Neural crest cell (in vitro differentiated cells): ENCODE measurements around the gene HAO1. TPM values are rescaled to one million over a fixed set of nuclear protein-coding genes. Genes with fewer than 3 reads are reported as not detected.

Source experiments
- DNase-seq: peaks from one replicate; pipeline ENCODE4 v3.0.0; 2021; ENCODE audit warnings: low read depth, mixed read lengths, low spot score
- H3K27ac Mint-ChIP-seq: one replicate; pipeline ENCODE4 v1.8.0; 2021; ENCODE audit warnings: mild to moderate bottlenecking, mixed read lengths; ENCODE audit not compliant: unreplicated experiment
- H3K27me3 Mint-ChIP-seq: 2 replicates; pipeline ENCODE4 v1.8.0; 2021; ENCODE audit warnings: low read depth, mild to moderate bottlenecking, mixed read lengths
- H3K36me3 Mint-ChIP-seq: 2 replicates; pipeline ENCODE4 v1.8.0; 2021; ENCODE audit warnings: low read depth, mild to moderate bottlenecking, mixed read lengths
- H3K4me1 Mint-ChIP-seq: 2 replicates; pipeline ENCODE4 v1.8.0; 2021; ENCODE audit warnings: mixed read lengths
- H3K4me3 Mint-ChIP-seq: one replicate; pipeline ENCODE4 v1.8.0; 2021; ENCODE audit warnings: mild to moderate bottlenecking, mixed read lengths
- H3K9me3 Mint-ChIP-seq: 2 replicates; pipeline ENCODE4 v1.8.0; 2021; ENCODE audit warnings: mixed read lengths
- total RNA-seq: library from RNA; stranded (reverse); gene quantifications from 2 replicates; pipeline ENCODE4 v1.2.1, GENCODE V29; 2021
- TF ChIP-seq, protein P1 (sequence below): fragments of 200-600 bp; sonication (generic); conservative IDR thresholded peaks from 2 replicates; pipeline ENCODE4 v1.5.0; 2021; ENCODE audit warnings: antibody characterized with exemption, mild to moderate bottlenecking

The HAO1 gene
- total RNA-seq, 1 donor from 2014 or later: not detected

DNA sequence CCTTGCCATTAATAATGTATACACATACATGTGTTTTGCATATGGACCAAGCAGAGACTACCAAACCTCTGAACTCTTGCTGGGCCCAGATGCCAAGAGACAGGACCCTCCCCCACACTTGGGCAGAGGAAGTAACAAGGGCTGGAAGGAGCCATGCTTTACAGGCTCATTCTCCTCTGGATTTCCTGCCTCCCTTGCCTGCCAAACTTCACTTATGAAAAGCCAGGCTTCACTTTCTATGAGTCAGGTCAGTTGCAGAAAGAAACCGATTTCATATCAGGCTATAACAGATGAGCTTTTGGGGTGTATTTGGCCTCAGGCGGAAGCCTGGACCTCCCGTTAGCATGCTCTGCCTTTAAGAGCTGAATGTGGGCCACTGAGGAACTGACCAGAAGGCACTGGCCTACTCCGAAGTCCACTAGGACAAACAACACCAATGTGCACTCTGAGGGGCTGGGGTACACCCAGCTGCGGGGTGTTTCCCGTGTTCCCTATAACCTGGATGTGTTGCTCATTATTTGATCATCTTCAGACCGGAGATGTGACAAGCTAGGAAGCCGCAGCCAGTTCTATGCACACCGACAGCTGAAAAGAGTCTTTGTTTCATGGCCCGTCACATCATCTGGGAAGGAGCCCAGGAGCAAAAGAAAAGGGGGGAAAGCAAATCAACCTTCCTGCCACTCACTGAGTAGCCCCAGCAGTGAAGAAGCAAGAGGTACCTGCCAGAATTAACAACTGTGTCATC lies 28.5 kb downstream of the HAO1 start:
- Mint-ChIP-seq H3K4me3 (no peak overlapping the region), H3K4me1 (peaks cover 15% of the 10 kb centered on the region), H3K36me3 (no peaks in the 10 kb centered on the region), H3K27ac (no peak overlapping the region), H3K27me3 (peaks cover 2% of the 10 kb centered on the region), H3K9me3 (peaks cover 3% of the 10 kb centered on the region)
- TF ChIP-seq, protein P1, sequence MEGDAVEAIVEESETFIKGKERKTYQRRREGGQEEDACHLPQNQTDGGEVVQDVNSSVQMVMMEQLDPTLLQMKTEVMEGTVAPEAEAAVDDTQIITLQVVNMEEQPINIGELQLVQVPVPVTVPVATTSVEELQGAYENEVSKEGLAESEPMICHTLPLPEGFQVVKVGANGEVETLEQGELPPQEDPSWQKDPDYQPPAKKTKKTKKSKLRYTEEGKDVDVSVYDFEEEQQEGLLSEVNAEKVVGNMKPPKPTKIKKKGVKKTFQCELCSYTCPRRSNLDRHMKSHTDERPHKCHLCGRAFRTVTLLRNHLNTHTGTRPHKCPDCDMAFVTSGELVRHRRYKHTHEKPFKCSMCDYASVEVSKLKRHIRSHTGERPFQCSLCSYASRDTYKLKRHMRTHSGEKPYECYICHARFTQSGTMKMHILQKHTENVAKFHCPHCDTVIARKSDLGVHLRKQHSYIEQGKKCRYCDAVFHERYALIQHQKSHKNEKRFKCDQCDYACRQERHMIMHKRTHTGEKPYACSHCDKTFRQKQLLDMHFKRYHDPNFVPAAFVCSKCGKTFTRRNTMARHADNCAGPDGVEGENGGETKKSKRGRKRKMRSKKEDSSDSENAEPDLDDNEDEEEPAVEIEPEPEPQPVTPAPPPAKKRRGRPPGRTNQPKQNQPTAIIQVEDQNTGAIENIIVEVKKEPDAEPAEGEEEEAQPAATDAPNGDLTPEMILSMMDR: no peak
- DNase-seq: no peak

DNA sequence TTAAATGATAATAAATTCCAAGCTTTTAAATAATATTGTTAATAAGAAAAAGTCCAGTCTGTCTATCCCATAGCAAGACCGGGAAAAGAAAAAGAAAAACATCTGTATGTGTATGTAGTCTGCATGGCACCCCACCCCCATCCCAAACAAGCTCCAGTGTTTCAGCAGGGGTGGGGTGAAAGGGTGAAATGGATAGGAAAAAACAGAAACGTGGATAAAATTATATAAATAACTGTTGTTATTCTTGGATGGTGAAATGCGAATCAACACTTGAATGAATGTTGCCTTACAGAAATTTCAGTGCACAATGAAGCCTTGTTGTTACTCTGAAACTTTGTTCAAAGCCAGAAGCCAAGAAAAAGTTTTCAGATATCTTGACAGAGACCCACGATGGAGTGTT lies 31.4 kb downstream of the HAO1 start:
- peaks cover 15% of the 10 kb centered on the region for H3K4me1 Mint-ChIP-seq
- peaks cover 2% of the 10 kb centered on the region for H3K27me3 Mint-ChIP-seq
- no peaks in the 10 kb centered on the region for H3K36me3 Mint-ChIP-seq
- DNase-seq: no peak
- H3K4me3 Mint-ChIP-seq: no peak overlapping the region
- no peak overlapping the region for H3K27ac Mint-ChIP-seq
- peaks cover 3% of the 10 kb centered on the region for H3K9me3 Mint-ChIP-seq
- TF ChIP-seq, protein P1: no peak

DNA sequence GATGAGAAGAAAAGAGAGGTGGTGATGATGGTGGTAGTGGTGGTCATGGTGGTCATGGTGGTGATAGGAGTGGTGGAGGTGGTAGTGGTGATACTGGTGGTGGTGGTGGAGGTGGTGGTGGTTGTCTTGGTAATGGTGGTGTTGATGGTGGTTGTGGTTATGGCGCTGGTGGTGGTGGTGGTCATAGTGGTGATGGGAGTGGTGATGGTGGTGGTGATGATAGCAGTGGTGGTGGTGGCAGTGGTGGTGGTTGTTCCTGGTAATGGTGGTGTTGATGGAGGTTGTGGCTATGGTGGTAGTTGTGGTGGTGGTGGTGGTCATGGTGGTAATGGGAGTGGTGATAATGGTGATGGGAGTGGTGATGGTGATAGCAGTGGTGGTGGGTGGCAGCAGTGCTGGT lies 36.8 kb downstream of the HAO1 start:
- no peak for DNase-seq
- TF ChIP-seq, protein P1: no peak
- H3K36me3 Mint-ChIP-seq: no peaks in the 10 kb centered on the region
- no peak overlapping the region for H3K27ac Mint-ChIP-seq
- H3K4me3 Mint-ChIP-seq: no peak overlapping the region
- H3K9me3 Mint-ChIP-seq: peaks cover 3% of the 10 kb centered on the region
- H3K27me3 Mint-ChIP-seq: peaks cover 2% of the 10 kb centered on the region
- no peaks in the 10 kb centered on the region for H3K4me1 Mint-ChIP-seq

DNA sequence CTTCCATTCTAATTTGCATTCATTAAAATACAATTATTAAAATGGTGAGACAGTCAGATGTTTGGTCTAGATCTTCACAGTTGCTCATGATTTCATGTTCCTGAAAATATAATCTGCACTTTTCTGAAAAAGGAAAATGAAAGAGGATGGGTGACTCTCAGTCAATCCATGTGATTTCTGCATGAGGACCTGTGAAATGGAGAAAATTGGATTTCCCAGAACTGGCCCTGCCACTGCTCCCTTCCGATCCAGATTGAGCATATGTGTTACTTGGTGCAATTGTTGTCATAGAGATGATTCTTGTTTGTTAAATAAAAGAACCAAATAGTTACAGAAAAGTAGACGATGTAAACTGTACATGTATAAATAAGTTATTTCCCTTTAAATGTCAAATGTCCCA lies 37.4 kb downstream of the HAO1 start:
- Mint-ChIP-seq H3K27ac (no peak overlapping the region), H3K27me3 (peaks cover 2% of the 10 kb centered on the region), H3K9me3 (peaks cover 3% of the 10 kb centered on the region), H3K4me1 (no peaks in the 10 kb centered on the region), H3K36me3 (no peaks in the 10 kb centered on the region), H3K4me3 (no peak overlapping the region)
- DNase-seq: no peak
- TF ChIP-seq, protein P1: no peak

DNA sequence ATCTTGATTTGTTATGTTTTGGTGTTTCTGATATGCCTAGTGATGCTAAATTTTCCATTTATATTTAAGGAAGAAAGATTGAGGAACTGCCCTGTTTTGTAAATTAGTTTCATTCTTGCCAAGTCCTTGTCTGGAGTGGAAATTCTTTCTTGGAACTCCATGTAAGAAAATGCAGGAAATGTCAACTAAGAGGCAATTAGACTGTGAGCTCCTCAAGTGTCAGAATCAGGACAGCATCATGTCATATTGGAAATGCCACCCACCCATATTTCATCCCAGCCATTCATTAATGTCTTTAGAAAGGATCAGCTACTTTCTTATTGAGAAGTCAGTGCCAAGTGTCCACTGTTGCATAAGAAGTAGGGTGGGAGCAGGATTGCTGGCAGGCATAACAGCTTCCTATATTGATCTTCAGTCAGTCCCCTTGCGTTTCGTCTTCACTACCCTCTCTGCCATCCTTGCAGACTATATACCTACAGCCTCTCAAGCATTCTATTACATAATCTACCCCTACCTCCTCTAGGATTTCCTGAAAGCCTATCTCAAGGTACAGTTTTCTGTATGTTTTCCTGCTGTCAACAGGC lies 42.4 kb downstream of the HAO1 start:
- TF ChIP-seq, protein P1: no peak
- H3K4me1 Mint-ChIP-seq: no peaks in the 10 kb centered on the region
- H3K36me3 Mint-ChIP-seq: no peaks in the 10 kb centered on the region
- H3K4me3 Mint-ChIP-seq: no peak overlapping the region
- H3K27me3 Mint-ChIP-seq: no peaks in the 10 kb centered on the region
- no peak overlapping the region for H3K27ac Mint-ChIP-seq
- no peak for DNase-seq
- H3K9me3 Mint-ChIP-seq: peaks cover 4% of the 10 kb centered on the region
